SK-N-SH (cell line): ENCODE data around the gene KLHL21. TPM values are rescaled to one million over a fixed set of nuclear protein-coding genes. Genes with fewer than 3 reads are reported as not detected.
"Not testable (repeated sequence)": the region's sequence is repeated elsewhere in the genome, so short reads cannot be mapped to it uniquely, and the experiment has no call there.

ENCODE experiments used
- CTCF ChIA-PET: fragments of 300-600, 350-600 bp; formaldehyde crosslinking; extraction: SDS; loops from one replicate; lab custom pipeline; 2021; lab: Yijun Ruan, JAX
- POLR2A ChIA-PET: fragments of 350-600 bp; sonication (Branson Sonifier 250); formaldehyde crosslinking; extraction: SDS; loops from one replicate; lab custom pipeline; 2020; ENCODE audit warnings: antibody characterized with exemption, inconsistent platforms; lab: Yijun Ruan, JAX
- DNase-seq: peaks from one replicate; pipeline ENCODE4 v3.0.0; 2012
- H2AFZ ChIP-seq: fragments of 200-600 bp; sonication (generic); 2 replicates; pipeline ENCODE4 v1.8.1; 2016; ENCODE audit warnings: antibody characterized with exemption, mild to moderate bottlenecking, low read depth
- H3F3A ChIP-seq: fragments of 200-600 bp; sonication (generic); replicated peaks from 2 replicates; pipeline ENCODE3; 2016; ENCODE audit warnings: antibody characterized with exemption, mild to moderate bottlenecking; ENCODE audit not compliant: insufficient read depth
- H3K27ac ChIP-seq, 2 experiments: fragments of 200-500 bp in 1 of 2; fragments of 200-600 bp in 1 of 2; sonication (Bioruptor generic) in 1 of 2; sonication (generic), shearing (Covaris generic) in 1 of 2; 2 replicates each; pipeline versions ENCODE4 v1.5.1 to v1.6.1; 2014 to 2016; ENCODE audit warnings: low read depth in 2 of 2, inconsistent platforms in 1 of 2, low read length in 1 of 2, mild to moderate bottlenecking in 1 of 2, mixed read lengths in 1 of 2
- H3K27me3 ChIP-seq: fragments of 200-600 bp; sonication (generic), shearing (Covaris generic); 2 replicates; pipeline ENCODE4 v1.6.1; 2016; ENCODE audit warnings: mixed run types; ENCODE audit not compliant: insufficient read depth
- H3K36me3 ChIP-seq, 2 experiments: fragments of 200-500 bp in 1 of 2; fragments of 200-600 bp in 1 of 2; sonication (Bioruptor generic) in 1 of 2; sonication (generic) in 1 of 2; replicated peaks in 1 of 2; 2 replicates each; pipeline versions ENCODE3 to v1.5.1; 2014 to 2016; ENCODE audit warnings: low read length in 1 of 2, mild to moderate bottlenecking in 1 of 2; ENCODE audit not compliant: insufficient read depth in 2 of 2, control insufficient read depth in 1 of 2
- H3K4me1 ChIP-seq, 2 experiments: fragments of 200-500 bp in 1 of 2; fragments of 200-600 bp in 1 of 2; sonication (Bioruptor generic) in 1 of 2; sonication (generic), shearing (Covaris generic) in 1 of 2; 2 replicates each; pipeline versions ENCODE4 v1.5.1 to v1.6.1; 2014 to 2016; ENCODE audit warnings: low read depth in 1 of 2, low read length in 1 of 2, mixed run types in 1 of 2; ENCODE audit not compliant: insufficient read depth in 2 of 2, control insufficient read depth in 1 of 2
- H3K4me2 ChIP-seq: fragments of 200-600 bp; sonication (generic), shearing (Covaris generic); 2 replicates; pipeline ENCODE4 v1.6.1; 2017; ENCODE audit warnings: mixed run types
- H3K4me3 ChIP-seq, 2 experiments: fragments of 200-500 bp in 1 of 2; fragments of 200-600 bp in 1 of 2; sonication (Bioruptor generic) in 1 of 2; sonication (generic), shearing (Covaris generic) in 1 of 2; 2 replicates each; pipeline versions ENCODE4 v1.5.1 to v1.8.1; 2014 to 2016; ENCODE audit warnings: low read depth in 2 of 2, inconsistent platforms in 1 of 2, low read length in 1 of 2, mild to moderate bottlenecking in 1 of 2, mixed read lengths in 1 of 2, moderate library complexity in 1 of 2
- H3K79me2 ChIP-seq: fragments of 200-600 bp; sonication (generic); 2 replicates; pipeline ENCODE4 v1.8.1; 2017; ENCODE audit warnings: mild to moderate bottlenecking; ENCODE audit not compliant: insufficient read depth
- H3K9ac ChIP-seq: fragments of 200-600 bp; sonication (generic); 2 replicates; pipeline ENCODE4 v1.6.1; 2017; ENCODE audit warnings: mixed run types
- H3K9me2 ChIP-seq: fragments of 200-600 bp; sonication (generic); 2 replicates; pipeline ENCODE4 v1.6.1; 2017; ENCODE audit warnings: mixed run types
- H3K9me3 ChIP-seq: fragments of 200-600 bp; sonication (generic); 2 replicates; pipeline ENCODE4 v1.6.1; 2017; ENCODE audit warnings: mixed run types, mild to moderate bottlenecking, moderate library complexity
- H4K20me1 ChIP-seq: fragments of 200-600 bp; sonication (generic); 2 replicates; pipeline ENCODE4 v1.6.1; 2017; ENCODE audit warnings: mild to moderate bottlenecking, mixed run types; ENCODE audit not compliant: insufficient read depth
- EP300 ChIP-seq, 2 experiments: IDR thresholded peaks; 2 replicates each; pipeline versions ENCODE4 v1.4.0 to v1.6.1; 2012; ENCODE audit warnings: borderline replicate concordance in 1 of 2, low read depth in 1 of 2, low read length in 1 of 2
- FOSL2 ChIP-seq: IDR thresholded peaks from 2 replicates; pipeline ENCODE4 v1.4.0; 2012; ENCODE audit warnings: low read depth, mild to moderate bottlenecking, moderate library complexity, borderline replicate concordance
- RCOR1 ChIP-seq: fragments of 150-350 bp; IDR thresholded peaks from 2 replicates; pipeline ENCODE4 v1.6.1; 2017; ENCODE audit warnings: antibody characterized with exemption, low read length
- TAF1 ChIP-seq: IDR thresholded peaks from 2 replicates; pipeline ENCODE4 v1.6.1; 2012; ENCODE audit warnings: low read depth, mild to moderate bottlenecking, low read length, moderate library complexity, borderline replicate concordance
- WGBS: methylation state at CpG from one replicate; pipeline ENCODE4 v1.1.6; 2017; ENCODE audit warnings: low lambda C conversion rate; 5-methylcytosine and 5-hydroxymethylcytosine counted together
- polyA plus RNA-seq, 3 experiments: library from polyadenylated mRNA; depleted of rRNA; stranded (reverse); fragments of >200 nt; gene quantifications; 2 replicates each; pipeline ENCODE4 v1.2.3, GENCODE V29; 2012
- TF ChIP-seq, protein P1 (sequence below): IDR thresholded peaks from 2 replicates; pipeline ENCODE4 v1.4.0; 2012; ENCODE audit warnings: low read depth, borderline replicate concordance

The KLHL21 gene
- polyA plus RNA-seq, 1 of the 3 experiments (the other 2 are of a cell fraction), result 12.5 TPM

DNA sequence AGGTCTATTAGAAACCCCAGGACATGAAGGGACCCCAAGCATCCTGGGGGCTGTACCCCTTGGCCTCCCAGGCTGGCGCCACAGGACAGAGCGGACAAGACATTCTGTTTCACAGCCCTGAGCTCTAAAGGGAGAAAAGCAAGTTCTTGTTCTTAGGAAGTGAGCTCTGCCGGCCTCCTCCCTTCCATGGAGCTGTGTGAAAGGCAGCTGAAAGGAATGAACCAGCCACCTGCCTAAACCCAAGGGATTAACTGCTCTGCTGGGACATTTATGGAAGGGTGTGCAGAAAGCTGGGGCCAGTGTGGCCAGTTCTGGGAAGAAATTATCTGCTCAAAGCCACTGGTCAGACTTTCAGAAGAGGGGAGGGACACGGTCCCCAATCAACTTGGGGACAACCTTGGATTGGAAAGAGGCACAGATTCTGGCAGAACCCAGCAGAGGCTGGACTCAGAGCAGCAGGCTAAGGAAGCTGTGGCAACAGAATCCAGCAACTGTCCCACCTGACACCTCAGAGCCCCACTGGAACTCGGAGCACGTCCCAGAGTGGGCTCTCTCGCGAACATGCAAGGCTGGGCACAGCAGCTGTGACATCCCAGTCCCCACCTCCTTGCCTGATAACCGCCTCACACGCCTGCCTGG, 2.1 kb downstream of the KLHL21 start:
- H3K79me2 ChIP-seq, result peaks cover 59% of the 10 kb centered on the region
- peaks cover 14% of the 10 kb centered on the region for H3F3A ChIP-seq
- peak overlapping the region; percentile 24; the same call in 1 of the 2 replicates for H2AFZ ChIP-seq
- H3K27me3 ChIP-seq, result no peaks in the 10 kb centered on the region
- no peaks in the 10 kb centered on the region for H3K9me3 ChIP-seq
- TF ChIP-seq, protein P1, sequence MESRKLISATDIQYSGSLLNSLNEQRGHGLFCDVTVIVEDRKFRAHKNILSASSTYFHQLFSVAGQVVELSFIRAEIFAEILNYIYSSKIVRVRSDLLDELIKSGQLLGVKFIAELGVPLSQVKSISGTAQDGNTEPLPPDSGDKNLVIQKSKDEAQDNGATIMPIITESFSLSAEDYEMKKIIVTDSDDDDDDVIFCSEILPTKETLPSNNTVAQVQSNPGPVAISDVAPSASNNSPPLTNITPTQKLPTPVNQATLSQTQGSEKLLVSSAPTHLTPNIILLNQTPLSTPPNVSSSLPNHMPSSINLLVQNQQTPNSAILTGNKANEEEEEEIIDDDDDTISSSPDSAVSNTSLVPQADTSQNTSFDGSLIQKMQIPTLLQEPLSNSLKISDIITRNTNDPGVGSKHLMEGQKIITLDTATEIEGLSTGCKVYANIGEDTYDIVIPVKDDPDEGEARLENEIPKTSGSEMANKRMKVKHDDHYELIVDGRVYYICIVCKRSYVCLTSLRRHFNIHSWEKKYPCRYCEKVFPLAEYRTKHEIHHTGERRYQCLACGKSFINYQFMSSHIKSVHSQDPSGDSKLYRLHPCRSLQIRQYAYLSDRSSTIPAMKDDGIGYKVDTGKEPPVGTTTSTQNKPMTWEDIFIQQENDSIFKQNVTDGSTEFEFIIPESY, result no peak
- TF ChIP-seq TAF1 (no peak), EP300 (IDR thresholded peaks at IDR 0.05; ENCODE audit: borderline replicate concordance in 1 of 2, low read depth in 1 of 2, low read length in 1 of 2) (no peak), FOSL2 (no peak), RCOR1 (no peak)
- no peaks in the 10 kb centered on the region for H3K9me2 ChIP-seq
- H3K9ac ChIP-seq, result peak overlapping the region; percentile 80
- CTCF ChIA-PET, result interaction anchor here (0.6 to 1.3 kb wide), 4 partner anchors 24 to 111 kb away, joined by 3 to 4 read pairs (median 3); partner anchors contain the start of gene NOL9
- H3K36me3 ChIP-seq, result peaks cover 4 to 19% of the 10 kb centered on the region in 2 experiments
- DNase-seq, result peak; percentile 58
- H4K20me1 ChIP-seq, result peaks cover 24% of the 10 kb centered on the region; the same call in 1 of the 2 replicates
- peak overlapping the region in 1 of 2 experiments; percentile 70; a peak in 2 of 4 replicates for H3K27ac ChIP-seq
- peak overlapping the region; percentile 73 to 76 for H3K4me3 ChIP-seq
- peaks cover 10 to 26% of the 10 kb centered on the region in 2 experiments; a peak in 2 of 4 replicates for H3K4me1 ChIP-seq
- peak overlapping the region; percentile 97 for H3K4me2 ChIP-seq
- POLR2A ChIA-PET, result no interaction called here
- 65% methylated on average over 6 of the region's 10 CpGs for WGBS

DNA sequence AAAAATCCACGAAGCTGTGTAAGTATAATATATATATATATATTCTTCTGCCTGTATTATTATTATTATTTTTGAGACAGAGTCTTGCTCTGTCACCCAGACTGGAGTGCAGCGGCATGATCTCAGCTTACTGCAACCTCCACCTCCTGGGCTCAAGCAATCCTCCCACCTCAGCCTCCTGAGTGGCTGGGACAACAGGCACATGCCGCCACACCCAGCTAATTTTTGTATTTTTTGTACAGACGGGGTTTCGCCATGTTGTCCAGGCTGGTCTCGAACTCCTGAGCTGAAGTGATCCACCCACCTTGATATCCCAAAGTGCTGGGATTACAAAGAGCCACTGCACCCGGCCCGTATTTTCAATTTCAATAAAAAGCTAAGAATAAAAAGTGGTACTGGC, 2.7 kb downstream of the KLHL21 start:
- CTCF ChIA-PET, result interaction anchor here (1.3 kb wide), 1 partner anchor 46 kb away, joined by 4 read pairs; the partner anchor contains the start of gene NOL9
- H3K79me2 ChIP-seq, result peaks cover 59% of the 10 kb centered on the region
- DNase-seq, POLR2A ChIA-PET, H3K9me3 ChIP-seq, H3K27me3 ChIP-seq, H3K27ac ChIP-seq, H3K9me2 ChIP-seq, H2AFZ ChIP-seq: not testable (repeated sequence)
- peaks cover 14% of the 10 kb centered on the region for H3F3A ChIP-seq
- WGBS, result 91% methylated on average over 8 of the region's 8 CpGs
- H3K4me2 ChIP-seq, result peak overlapping the region; percentile 97
- H3K36me3 ChIP-seq, result peaks cover 4 to 22% of the 10 kb centered on the region in 2 experiments
- H3K4me3 ChIP-seq, result peak overlapping the region; percentile 73 to 76; a peak in 3 of 4 replicates
- peak overlapping the region; percentile 80; the same call in 1 of the 2 replicates for H3K9ac ChIP-seq
- H3K4me1 ChIP-seq, result peaks cover 10 to 26% of the 10 kb centered on the region in 2 experiments; a peak in 2 of 4 replicates
- peaks cover 24% of the 10 kb centered on the region; the same call in 1 of the 2 replicates for H4K20me1 ChIP-seq
